GM19193 (cell line): ENCODE measurements around the gene FKBP11.

Source experiments
- POLR2A ChIP-seq: IDR thresholded peaks from 4 replicates; pipeline ENCODE4 v1.6.1; 2011; ENCODE audit not compliant: insufficient read depth, insufficient read length; ENCODE audit errors: extremely low read depth

Gene FKBP11

GRCh38 chr12:48934312-48934706 lies 9.0 kb upstream of the FKBP11 start:
- TF ChIP-seq POLR2A, result no peak

- TF ChIP-seq POLR2A, result no peak
Measured at GRCh38 chr12:48933664-48934311, 8.5 kb upstream of the FKBP11 start.

DNA sequence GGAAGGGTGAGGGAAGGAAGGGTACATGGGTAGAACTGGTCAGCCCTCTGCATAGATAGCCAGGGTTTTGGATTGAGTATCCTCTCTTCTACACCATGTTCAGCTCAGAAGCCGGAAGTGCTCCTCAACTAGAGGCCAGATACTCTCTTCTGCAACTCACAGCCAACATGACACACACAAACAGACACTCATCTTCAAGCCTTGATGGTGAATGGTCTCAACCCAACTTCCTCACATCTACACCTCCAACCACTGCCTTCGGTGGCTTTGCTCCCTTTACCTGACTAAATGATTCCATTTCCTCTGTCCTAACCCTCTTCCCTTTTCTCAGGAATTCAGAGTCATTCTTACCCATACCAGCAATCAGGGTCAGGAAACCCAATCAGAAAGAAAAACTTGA lies 7.6 kb upstream of the FKBP11 start:
- no peak for TF ChIP-seq POLR2A

DNA sequence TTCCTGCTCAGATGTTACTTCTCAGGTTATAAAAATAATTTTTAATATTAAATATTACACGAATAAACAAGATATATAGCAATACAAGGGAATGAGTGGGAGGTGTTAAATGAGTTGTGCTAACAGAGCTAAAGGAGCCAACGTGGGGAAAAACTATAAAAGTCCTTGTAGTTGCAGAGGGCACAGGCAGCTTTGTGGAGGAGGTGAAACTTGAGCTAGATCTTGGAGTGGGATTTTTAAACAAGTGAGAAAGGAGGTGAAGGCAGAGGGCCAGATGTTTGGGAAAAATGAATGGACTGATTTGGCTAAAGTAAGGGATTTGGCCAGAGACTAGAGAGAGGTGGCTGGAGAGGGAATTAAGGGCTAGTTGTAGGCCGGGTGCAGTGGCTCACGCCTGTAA lies 5.2 kb upstream of the FKBP11 start:
- no peak for TF ChIP-seq POLR2A

GRCh38 chr12:48929551-48929950 lies 4.3 kb upstream of the FKBP11 start:
- TF ChIP-seq POLR2A, result no peak

- no peak for TF ChIP-seq POLR2A
Measured at GRCh38 chr12:48927261-48927660, 2.0 kb upstream of the FKBP11 start.

DNA sequence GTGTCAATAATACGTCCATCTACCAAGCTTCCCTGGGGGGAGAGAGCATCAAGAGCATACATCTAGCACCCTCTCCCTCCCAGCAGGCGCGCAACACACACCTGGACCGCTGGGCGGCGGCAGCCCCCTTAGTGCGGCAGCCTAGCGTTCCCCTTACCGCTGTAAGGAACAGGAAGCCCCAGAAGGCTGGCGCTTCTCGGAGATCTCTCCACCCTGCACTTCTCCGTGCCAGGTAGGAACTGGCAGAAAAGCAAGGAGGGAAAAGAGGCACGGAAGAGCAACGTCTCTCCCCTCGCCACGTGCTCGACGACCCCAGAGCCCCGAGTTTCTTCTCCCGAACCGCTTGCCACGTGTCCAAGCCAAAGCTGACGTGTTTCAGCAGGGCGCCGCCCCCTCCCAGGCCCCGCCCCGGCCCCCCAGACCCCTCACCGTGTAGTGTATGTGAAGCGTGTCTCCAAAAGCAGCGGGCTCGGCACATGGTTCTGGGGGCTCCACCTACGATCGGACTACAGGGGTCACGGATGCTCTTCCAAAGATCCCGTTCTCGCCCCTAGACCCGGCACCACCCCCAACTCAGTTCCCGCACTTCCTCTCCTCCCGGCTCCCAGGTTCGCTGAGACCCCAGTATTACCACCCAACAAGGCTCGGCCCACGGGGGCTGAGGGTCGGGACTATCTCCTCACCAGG lies 532 bp downstream of the FKBP11 start:
- TF ChIP-seq POLR2A, result no peak

DNA sequence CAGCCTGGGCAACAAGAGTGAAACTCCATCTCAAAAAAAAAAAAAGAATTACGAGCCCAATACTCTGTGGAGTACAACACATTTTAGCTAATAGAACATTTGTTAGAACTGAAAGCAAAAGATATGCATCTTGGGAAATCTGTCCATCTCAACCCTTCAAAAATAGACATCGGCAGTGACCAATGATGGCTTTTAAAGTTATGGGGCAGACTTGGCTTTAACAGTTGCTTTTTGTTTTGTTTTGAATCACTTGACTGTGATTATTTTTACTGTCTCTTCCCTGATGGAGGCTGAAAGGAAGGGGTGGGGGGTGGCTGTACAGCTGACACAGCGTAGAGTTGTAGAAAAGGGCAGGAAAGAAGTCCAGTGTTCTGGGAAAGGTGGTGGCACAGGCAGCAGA lies 2.2 kb downstream of the FKBP11 start:
- no peak for TF ChIP-seq POLR2A

GRCh38 chr12:48917857-48918537 lies 7.3 kb downstream of the FKBP11 start:
- TF ChIP-seq POLR2A, result no peak

DNA sequence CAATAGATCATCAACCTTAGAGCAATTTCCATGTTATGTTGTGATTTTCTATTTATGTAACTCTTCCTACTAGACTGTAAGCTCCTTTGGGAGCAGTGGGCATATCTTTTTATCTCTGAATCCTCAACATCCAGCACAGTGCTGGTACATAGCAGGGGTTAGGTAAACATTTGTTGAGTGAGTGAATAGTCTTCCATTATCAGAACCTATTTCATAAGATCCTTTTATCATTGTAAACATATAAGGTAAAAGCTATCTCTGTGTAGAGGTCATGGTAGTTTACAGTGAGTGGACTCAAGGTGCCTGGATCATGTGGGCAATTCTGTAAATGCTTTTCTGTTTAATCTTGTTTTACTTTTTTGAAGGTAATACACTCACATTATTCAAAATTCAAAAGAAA lies 15.1 kb downstream of the FKBP11 start:
- TF ChIP-seq POLR2A, result no peak

GRCh38 chr12:48907245-48907644 lies 18.0 kb downstream of the FKBP11 start:
- TF ChIP-seq POLR2A, result no peak

DNA sequence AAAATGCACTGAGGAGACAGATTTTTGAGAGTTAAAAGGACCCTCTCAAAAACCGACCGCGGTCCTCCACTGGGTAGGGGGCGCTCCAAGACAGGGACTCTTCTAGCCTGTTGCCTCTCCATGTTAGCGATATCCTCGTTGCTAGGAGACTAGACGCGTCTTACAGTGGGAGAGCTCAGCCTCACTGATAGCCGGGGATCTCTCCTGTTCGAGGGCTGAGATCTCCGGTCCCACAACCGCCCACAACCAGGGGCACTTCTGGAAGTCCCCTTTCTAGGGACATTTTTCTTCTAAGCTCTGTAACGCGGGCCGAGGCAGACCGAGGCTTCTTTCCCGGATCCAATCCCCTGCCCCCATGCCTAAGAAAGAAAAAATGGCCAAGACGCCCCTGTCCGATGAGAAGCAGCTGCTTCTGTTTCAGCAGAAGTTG lies 21.3 kb downstream of the FKBP11 start:
- TF ChIP-seq POLR2A, result no peak

DNA sequence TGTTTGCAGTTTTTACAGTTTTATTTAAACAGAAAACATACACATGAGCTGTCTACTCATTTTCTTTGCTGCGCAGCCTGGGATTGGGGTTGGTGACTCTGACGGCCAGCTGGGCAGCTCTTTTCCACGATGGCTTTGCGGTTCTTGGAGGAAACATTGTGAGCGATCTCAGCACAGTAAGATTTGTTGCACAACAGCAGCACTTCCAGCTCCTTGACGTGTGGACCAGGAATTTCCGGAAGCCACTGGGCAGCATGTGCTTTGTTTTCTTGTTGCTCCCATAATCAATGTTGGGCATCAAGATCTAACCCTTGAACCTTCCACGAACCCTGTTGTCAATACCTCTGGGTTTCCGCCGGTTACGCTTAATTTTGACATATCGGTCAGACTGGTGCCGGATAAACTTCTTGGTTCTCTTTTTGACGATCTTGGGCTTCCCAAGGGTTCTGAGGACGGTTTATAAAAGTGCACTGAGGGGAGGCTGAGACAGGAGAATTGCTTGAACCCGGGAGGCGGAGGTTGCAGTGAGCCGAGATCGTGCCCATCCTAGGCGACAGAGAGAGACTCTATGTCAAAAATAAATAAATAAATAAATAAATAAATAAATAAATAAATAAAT lies 21.8 kb downstream of the FKBP11 start:
- no peak for TF ChIP-seq POLR2A

- no peak for TF ChIP-seq POLR2A
Measured at GRCh38 chr12:48901278-48901677, 24.0 kb downstream of the FKBP11 start.

- TF ChIP-seq POLR2A, result no peak
Measured at GRCh38 chr12:48899651-48900050, 25.6 kb downstream of the FKBP11 start.
